ENCODE data around the gene JCAD.

DNA sequence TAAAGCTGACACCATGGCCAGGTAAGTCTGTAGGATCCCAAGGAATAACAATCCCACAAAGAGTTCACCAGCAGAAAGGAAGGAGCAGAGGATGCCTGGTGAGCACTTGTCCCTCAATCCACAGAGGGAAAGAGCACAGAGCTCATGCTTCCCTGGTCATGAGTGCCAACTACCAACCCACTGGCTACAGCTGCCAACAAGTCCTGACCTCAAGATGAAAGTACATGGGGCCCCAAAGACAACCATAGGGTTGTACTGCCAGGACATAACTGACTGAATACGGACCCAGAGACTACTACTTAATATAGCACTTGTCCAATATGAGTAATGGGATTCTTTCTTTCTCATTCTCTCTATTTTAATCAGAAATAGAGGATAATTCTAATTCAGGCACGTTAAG, 83.3 kb downstream of the JCAD start:
- no peak for TF ChIP-seq POLR2A (IDR thresholded peaks at IDR 0.05)
- TF ChIP-seq, protein P1, sequence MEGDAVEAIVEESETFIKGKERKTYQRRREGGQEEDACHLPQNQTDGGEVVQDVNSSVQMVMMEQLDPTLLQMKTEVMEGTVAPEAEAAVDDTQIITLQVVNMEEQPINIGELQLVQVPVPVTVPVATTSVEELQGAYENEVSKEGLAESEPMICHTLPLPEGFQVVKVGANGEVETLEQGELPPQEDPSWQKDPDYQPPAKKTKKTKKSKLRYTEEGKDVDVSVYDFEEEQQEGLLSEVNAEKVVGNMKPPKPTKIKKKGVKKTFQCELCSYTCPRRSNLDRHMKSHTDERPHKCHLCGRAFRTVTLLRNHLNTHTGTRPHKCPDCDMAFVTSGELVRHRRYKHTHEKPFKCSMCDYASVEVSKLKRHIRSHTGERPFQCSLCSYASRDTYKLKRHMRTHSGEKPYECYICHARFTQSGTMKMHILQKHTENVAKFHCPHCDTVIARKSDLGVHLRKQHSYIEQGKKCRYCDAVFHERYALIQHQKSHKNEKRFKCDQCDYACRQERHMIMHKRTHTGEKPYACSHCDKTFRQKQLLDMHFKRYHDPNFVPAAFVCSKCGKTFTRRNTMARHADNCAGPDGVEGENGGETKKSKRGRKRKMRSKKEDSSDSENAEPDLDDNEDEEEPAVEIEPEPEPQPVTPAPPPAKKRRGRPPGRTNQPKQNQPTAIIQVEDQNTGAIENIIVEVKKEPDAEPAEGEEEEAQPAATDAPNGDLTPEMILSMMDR (IDR thresholded peaks at IDR 0.05), result no peak
- TF ChIP-seq POLR2AphosphoS5 (IDR thresholded peaks at IDR 0.05), result no peak
- no peak for TF ChIP-seq EP300 (IDR thresholded peaks at IDR 0.05)

Data from suprapubic skin (tissue), 4 donors.